ENCODE results near the gene EFCAB6. TPM values are rescaled to one million over a fixed set of nuclear protein-coding genes. Genes with fewer than 3 reads are reported as not detected.

The EFCAB6 gene
- total RNA-seq, 1 experiment from 2014 or later = 0.94 TPM

GRCh38 chr22:43755011-43755410, 57.1 kb downstream of the EFCAB6 start:
- POLR2A ChIA-PET = no interaction called here
- Mint-ChIP-seq H3K4me3 (no peak overlapping the region), H3K27ac (no peak overlapping the region), H3K9me3 (no peaks in the 10 kb centered on the region), H3K4me1 (peaks cover 16% of the 10 kb centered on the region), H3K36me3 (no peaks in the 10 kb centered on the region), H3K27me3 (ENCODE audit: low read depth) (no peaks in the 10 kb centered on the region)
- CTCF ChIA-PET = interaction anchor here (0.9 to 1.6 kb wide), 3 partner anchors 12 to 128 kb away, joined by 3 to 4 read pairs (median 3); no protein-coding TSS in a partner anchor
- TF ChIP-seq ZNF396 (CRISPR knock-in tag; IDR thresholded peaks at IDR 0.05; ENCODE audit: borderline replicate concordance) (no peak), E2F5 (CRISPR knock-in tag; IDR thresholded peaks at IDR 0.05) (no peak), ATF3 (CRISPR knock-in tag; conservative IDR thresholded peaks at IDR 0.05) (no peak), CREM (CRISPR knock-in tag; IDR thresholded peaks at IDR 0.05) (no peak), NR3C1 (CRISPR knock-in tag; conservative IDR thresholded peaks at IDR 0.05; ENCODE audit: low read depth) (no peak), MLX (CRISPR knock-in tag; IDR thresholded peaks at IDR 0.05) (no peak), JAZF1 (CRISPR knock-in tag; IDR thresholded peaks at IDR 0.05) (no peak), GTF2I (CRISPR knock-in tag; conservative IDR thresholded peaks at IDR 0.05) (no peak), NFATC4 (CRISPR knock-in tag; IDR thresholded peaks at IDR 0.05) (no peak), ZNF532 (CRISPR knock-in tag; IDR thresholded peaks at IDR 0.05; ENCODE audit: borderline replicate concordance) (no peak), CBFB (CRISPR knock-in tag; IDR thresholded peaks at IDR 0.05; ENCODE audit: low read depth) (no peak), MXD4 (CRISPR knock-in tag; IDR thresholded peaks at IDR 0.05; ENCODE audit: borderline replicate concordance) (no peak), NFE2L1 (CRISPR knock-in tag; IDR thresholded peaks at IDR 0.05) (no peak), USF2 (CRISPR knock-in tag; IDR thresholded peaks at IDR 0.05) (no peak), AFF4 (CRISPR knock-in tag; IDR thresholded peaks at IDR 0.05; ENCODE audit: borderline replicate concordance) (no peak), ZNF512 (CRISPR knock-in tag; IDR thresholded peaks at IDR 0.05; ENCODE audit: borderline replicate concordance) (no peak), ESRRA (CRISPR knock-in tag; IDR thresholded peaks at IDR 0.05; ENCODE audit: borderline replicate concordance) (no peak), STAT6 (CRISPR knock-in tag; conservative IDR thresholded peaks at IDR 0.05; ENCODE audit: low read depth) (no peak)
- ATAC-seq = no peak
- no peak for DNase-seq (ENCODE audit: low spot score)
